HepG2 (cell line): ENCODE measurements around the gene FGA. TPM values are rescaled to one million over a fixed set of nuclear protein-coding genes. Genes with fewer than 3 reads are reported as not detected.

Experiments used
- ATAC-seq: fragments of 200-7000 bp; cut with Tn5 transposase; 3 replicates; pipeline ENCODE4 v1.9.1; 2020; ENCODE audit warnings: mild to moderate bottlenecking, moderate library complexity
- BruUV-seq: library from RNA; stranded (reverse); fragments of 400-500 nt; replicated peaks from 2 replicates; lab custom pipeline; 2021; lab: Mats Ljungman, UMichigan
- CTCF ChIA-PET: fragments of 300-600 bp; formaldehyde crosslinking; extraction: SDS; loops from one replicate; lab custom pipeline; 2021; ENCODE audit warnings: low total read pairs, inconsistent platforms, low intra/inter-chr PET ratio; lab: Yijun Ruan, JAX
- POLR2A ChIA-PET: fragments of 350-600 bp; sonication (Branson Sonifier 250); formaldehyde crosslinking; loops from one replicate; lab custom pipeline; 2020; ENCODE audit warnings: antibody characterized with exemption, inconsistent platforms; lab: Yijun Ruan, JAX
- DNase-seq: peaks from one replicate; pipeline ENCODE4 v3.0.0-alpha.2; 2015; ENCODE audit warnings: low spot score
- FAIRE-seq: peaks from 3 replicates; lab custom pipeline; 2011; peaks lifted over from hg19 to GRCh38; lab: Jason Lieb, UNC
- H2AFZ ChIP-seq: one replicate; pipeline ENCODE4 v1.6.1; 2011; ENCODE audit warnings: low read length, inconsistent platforms
- H3K27ac ChIP-seq: fragments of 300-600 bp; 3 replicates; pipeline ENCODE4 v1.8.0; 2011; ENCODE audit warnings: mixed run types, mild to moderate bottlenecking, mixed read lengths, low read length, inconsistent platforms; ENCODE audit not compliant: insufficient read depth; ENCODE audit errors: extremely low read length
- H3K27me3 ChIP-seq, 2 experiments: fragments of 200-600 bp in 1 of 2; 2 replicates in 1 of 2; 3 replicates in 1 of 2; pipeline versions ENCODE4 v1.6.0 to v1.8.0; 2011; ENCODE audit warnings: low read length in 2 of 2, mild to moderate bottlenecking in 2 of 2, moderate library complexity in 2 of 2, inconsistent platforms in 1 of 2; ENCODE audit not compliant: insufficient read depth in 2 of 2, control insufficient read depth in 1 of 2
- H3K36me3 ChIP-seq, 2 experiments: fragments of 200-600 bp in 1 of 2; replicated peaks in 1 of 2; 2 replicates in 1 of 2; 3 replicates in 1 of 2; pipeline versions ENCODE4 v1.5.1 to v1.8.0; 2011; ENCODE audit warnings: low read length in 2 of 2, inconsistent platforms in 1 of 2; ENCODE audit not compliant: insufficient read depth in 2 of 2, control insufficient read depth in 1 of 2
- H3K4me1 ChIP-seq: 2 replicates; pipeline ENCODE4 v1.5.1; 2012; ENCODE audit warnings: low read length, inconsistent platforms; ENCODE audit not compliant: insufficient read depth
- H3K4me2 ChIP-seq: 2 replicates; pipeline ENCODE4 v1.6.0; 2011; ENCODE audit warnings: low read depth, low read length, inconsistent platforms
- H3K4me3 ChIP-seq, 3 experiments: fragments of 200-600 bp in 1 of 3; sonication (generic), shearing (Covaris generic) in 1 of 3; replicated peaks in 1 of 3; 2 replicates each; pipeline ENCODE4 v1.5.1; 2011 to 2016; ENCODE audit warnings: low read length in 3 of 3, inconsistent platforms in 2 of 3, low read depth in 2 of 3, mild to moderate bottlenecking in 2 of 3, control low read depth in 1 of 3, mixed read lengths in 1 of 3; ENCODE audit not compliant: insufficient read depth in 1 of 3
- H3K79me2 ChIP-seq: one replicate; pipeline ENCODE4 v1.6.1; 2011; ENCODE audit warnings: low read length, inconsistent platforms; ENCODE audit not compliant: insufficient read depth
- H3K9ac ChIP-seq: 2 replicates; pipeline ENCODE4 v1.6.0; 2011; ENCODE audit warnings: mild to moderate bottlenecking, low read depth, low read length, inconsistent platforms; ENCODE audit not compliant: insufficient read depth
- H3K9me3 ChIP-seq: 2 replicates; pipeline ENCODE4 v1.5.1; 2012; ENCODE audit warnings: mild to moderate bottlenecking, low read length
- H4K20me1 ChIP-seq: 2 replicates; pipeline ENCODE4 v1.6.0; 2011; ENCODE audit warnings: inconsistent platforms, mild to moderate bottlenecking, low read length, moderate library complexity; ENCODE audit not compliant: insufficient read depth
- FOSL1 ChIP-seq: sonication (generic); formaldehyde crosslinking; IDR thresholded peaks from 2 replicates; pipeline ENCODE4 v1.9.0; 2021; ENCODE audit warnings: missing genetic modification reagents, borderline replicate concordance
- IRF2 ChIP-seq: IDR thresholded peaks from 2 replicates; pipeline ENCODE4 v1.6.1; 2018; ENCODE audit warnings: missing genetic modification reagents, missing compliant biosample characterization
- MATR3 ChIP-seq: sonication (generic); formaldehyde crosslinking; IDR thresholded peaks from 2 replicates; pipeline ENCODE4 v1.4.0; 2020; ENCODE audit warnings: missing genetic modification reagents
- POGZ ChIP-seq: sonication (generic); formaldehyde crosslinking; IDR thresholded peaks from 2 replicates; pipeline ENCODE4 v1.4.0; 2020; ENCODE audit warnings: mild to moderate bottlenecking, missing genetic modification reagents
- POLR2AphosphoS2 ChIP-seq: IDR thresholded peaks from 2 replicates; pipeline ENCODE4 v1.6.1; 2011; ENCODE audit warnings: low read depth, low read length, improper control_type of control experiment
- SRSF4 ChIP-seq: fragments of 200-400 bp; formaldehyde crosslinking; IDR thresholded peaks from one replicate; pipeline ENCODE4 v1.6.1; 2018; ENCODE audit warnings: mild to moderate bottlenecking, low read depth, low read length, moderate library complexity; ENCODE audit not compliant: poor library complexity, severe bottlenecking
- ZNF326 ChIP-seq: sonication (generic); formaldehyde crosslinking; IDR thresholded peaks from 2 replicates; pipeline ENCODE4 v1.4.0; 2020; ENCODE audit warnings: missing genetic modification reagents, borderline replicate concordance
- ZNF530 ChIP-seq: sonication (generic); formaldehyde crosslinking; IDR thresholded peaks from 2 replicates; pipeline ENCODE4 v1.5.0; 2020; ENCODE audit warnings: low read depth, mild to moderate bottlenecking, missing genetic modification reagents
- ZSCAN20 ChIP-seq: sonication (generic); formaldehyde crosslinking; IDR thresholded peaks from 2 replicates; pipeline ENCODE4 v1.4.0; 2020; ENCODE audit warnings: missing genetic modification reagents, mild to moderate bottlenecking, borderline replicate concordance
- WGBS: methylation state at CpG from one replicate; pipeline ENCODE4 v1.1.6; 2017; ENCODE audit warnings: low lambda C conversion rate; 5-methylcytosine and 5-hydroxymethylcytosine counted together
- in situ Hi-C: cut with HindIII; loops from 2 replicates; pipeline ENCODE4 v1.10.0; 2017; ENCODE audit warnings: low pct_unique_long_range_greater_than_20kb; ENCODE audit not compliant: extremely low pct_ligation_motif_present
- intact Hi-C: fragments of 100-400 bp; cut with micrococcal nuclease; formaldehyde crosslinking; loops from one replicate; pipeline ENCODE4 v1.10.0; 2022; ENCODE audit not compliant: unreplicated experiment
- polyA plus RNA-seq, 8 experiments: library from polyadenylated mRNA; depleted of rRNA in 3 of 8; stranded (reverse) in 7 of 8; unstranded in 1 of 8; fragments of >200 nt; fragmentation: Illumina TruSeq in 4 of 8; extraction: Trizol in 4 of 8; gene quantifications; 2 replicates each; pipeline versions ENCODE4 v1.2.1 to v1.2.3, GENCODE V29; 2011 to 2016; ENCODE audit warnings: low read depth in 4 of 8, missing spikeins in 1 of 8, mixed read lengths in 1 of 8; ENCODE audit not compliant: insufficient read depth in 1 of 8
- total RNA-seq, 5 experiments: library from RNA; depleted of rRNA; stranded (reverse); fragments of >200 nt; fragmentation: Illumina TruSeq; extraction: Trizol; gene quantifications; 2 replicates each; pipeline ENCODE4 v1.2.3, GENCODE V29; 2016; ENCODE audit warnings: low read depth in 1 of 5
- TF ChIP-seq, protein P1 (sequence below): sonication (generic); formaldehyde crosslinking; conservative IDR thresholded peaks from 2 replicates; pipeline ENCODE4 v1.4.0; 2020; ENCODE audit warnings: mild to moderate bottlenecking, missing genetic modification reagents, moderate library complexity
- TF ChIP-seq, protein P2 (sequence below): sonication (generic); formaldehyde crosslinking; IDR thresholded peaks from 2 replicates; pipeline ENCODE4 v1.5.0; 2020; ENCODE audit warnings: mild to moderate bottlenecking, missing genetic modification reagents

FGA gene
- total and polyA plus RNA-seq, 2 of the 13 experiments (the other 11 are each of a cell fraction or from before 2014, with no cell fraction given), result 640 to 1,523 TPM

DNA sequence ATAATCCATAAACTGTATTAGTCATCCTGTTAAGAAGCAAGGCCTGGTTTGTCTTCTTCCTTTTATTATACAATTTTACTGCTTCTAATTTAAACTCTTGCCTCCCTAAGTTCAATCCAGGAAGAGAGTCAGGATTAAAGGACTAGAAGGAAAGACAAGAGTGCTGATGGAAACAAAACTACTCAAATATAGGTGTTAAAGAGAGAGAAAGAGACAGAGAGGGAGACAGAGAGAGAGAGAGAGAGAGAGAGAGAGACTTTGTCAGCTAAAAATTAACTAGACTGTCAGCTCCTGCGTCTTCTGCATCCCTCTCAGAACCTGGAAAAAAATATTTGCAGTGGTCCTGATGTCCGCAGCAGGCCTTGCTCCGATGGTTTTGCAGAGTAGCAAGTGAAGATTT lies 35.4 kb upstream of the FGA start:
- DNase-seq (no peak), ATAC-seq (no peak), FAIRE-seq (no peak)
- CTCF ChIA-PET, result interaction anchor here (1.2 to 2.2 kb wide), 2 partner anchors 76 to 154 kb away, joined by 5 to 8 read pairs; partner anchors contain the start of gene PLRG1
- no peaks in the 10 kb centered on the region for H3K36me3 ChIP-seq
- POLR2A ChIA-PET, result interaction anchor here (3.2 kb wide), 1 partner anchor 66 kb away, joined by 16 read pairs; no protein-coding TSS in a partner anchor
- H3K4me3 ChIP-seq, result no peak overlapping the region
- H3K4me2 ChIP-seq, result no peak overlapping the region
- 19% methylated on average over 3 of the region's 3 CpGs for WGBS
- no peak overlapping the region for H2AFZ ChIP-seq
- no peaks in the 10 kb centered on the region for H3K79me2 ChIP-seq
- peaks cover 0 to 31% of the 10 kb centered on the region in 2 experiments; a peak in 4 of 5 replicates for H3K27me3 ChIP-seq
- H4K20me1 ChIP-seq, result no peaks in the 10 kb centered on the region
- peaks cover 18% of the 10 kb centered on the region for H3K4me1 ChIP-seq
- no peak overlapping the region for H3K27ac ChIP-seq
- TF ChIP-seq IRF2 (CRISPR knock-in tag) (no peak), MATR3 (no peak), POLR2AphosphoS2 (no peak), ZNF326 (CRISPR knock-in tag) (no peak), FOSL1 (CRISPR knock-in tag) (no peak), ZNF530 (no peak), POGZ (CRISPR knock-in tag) (no peak), ZSCAN20 (CRISPR knock-in tag) (no peak), SRSF4 (no peak)
- TF ChIP-seq, protein P1, sequence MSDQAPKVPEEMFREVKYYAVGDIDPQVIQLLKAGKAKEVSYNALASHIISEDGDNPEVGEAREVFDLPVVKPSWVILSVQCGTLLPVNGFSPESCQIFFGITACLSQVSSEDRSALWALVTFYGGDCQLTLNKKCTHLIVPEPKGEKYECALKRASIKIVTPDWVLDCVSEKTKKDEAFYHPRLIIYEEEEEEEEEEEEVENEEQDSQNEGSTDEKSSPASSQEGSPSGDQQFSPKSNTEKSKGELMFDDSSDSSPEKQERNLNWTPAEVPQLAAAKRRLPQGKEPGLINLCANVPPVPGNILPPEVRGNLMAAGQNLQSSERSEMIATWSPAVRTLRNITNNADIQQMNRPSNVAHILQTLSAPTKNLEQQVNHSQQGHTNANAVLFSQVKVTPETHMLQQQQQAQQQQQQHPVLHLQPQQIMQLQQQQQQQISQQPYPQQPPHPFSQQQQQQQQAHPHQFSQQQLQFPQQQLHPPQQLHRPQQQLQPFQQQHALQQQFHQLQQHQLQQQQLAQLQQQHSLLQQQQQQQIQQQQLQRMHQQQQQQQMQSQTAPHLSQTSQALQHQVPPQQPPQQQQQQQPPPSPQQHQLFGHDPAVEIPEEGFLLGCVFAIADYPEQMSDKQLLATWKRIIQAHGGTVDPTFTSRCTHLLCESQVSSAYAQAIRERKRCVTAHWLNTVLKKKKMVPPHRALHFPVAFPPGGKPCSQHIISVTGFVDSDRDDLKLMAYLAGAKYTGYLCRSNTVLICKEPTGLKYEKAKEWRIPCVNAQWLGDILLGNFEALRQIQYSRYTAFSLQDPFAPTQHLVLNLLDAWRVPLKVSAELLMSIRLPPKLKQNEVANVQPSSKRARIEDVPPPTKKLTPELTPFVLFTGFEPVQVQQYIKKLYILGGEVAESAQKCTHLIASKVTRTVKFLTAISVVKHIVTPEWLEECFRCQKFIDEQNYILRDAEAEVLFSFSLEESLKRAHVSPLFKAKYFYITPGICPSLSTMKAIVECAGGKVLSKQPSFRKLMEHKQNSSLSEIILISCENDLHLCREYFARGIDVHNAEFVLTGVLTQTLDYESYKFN, result no peak
- TF ChIP-seq, protein P2, sequence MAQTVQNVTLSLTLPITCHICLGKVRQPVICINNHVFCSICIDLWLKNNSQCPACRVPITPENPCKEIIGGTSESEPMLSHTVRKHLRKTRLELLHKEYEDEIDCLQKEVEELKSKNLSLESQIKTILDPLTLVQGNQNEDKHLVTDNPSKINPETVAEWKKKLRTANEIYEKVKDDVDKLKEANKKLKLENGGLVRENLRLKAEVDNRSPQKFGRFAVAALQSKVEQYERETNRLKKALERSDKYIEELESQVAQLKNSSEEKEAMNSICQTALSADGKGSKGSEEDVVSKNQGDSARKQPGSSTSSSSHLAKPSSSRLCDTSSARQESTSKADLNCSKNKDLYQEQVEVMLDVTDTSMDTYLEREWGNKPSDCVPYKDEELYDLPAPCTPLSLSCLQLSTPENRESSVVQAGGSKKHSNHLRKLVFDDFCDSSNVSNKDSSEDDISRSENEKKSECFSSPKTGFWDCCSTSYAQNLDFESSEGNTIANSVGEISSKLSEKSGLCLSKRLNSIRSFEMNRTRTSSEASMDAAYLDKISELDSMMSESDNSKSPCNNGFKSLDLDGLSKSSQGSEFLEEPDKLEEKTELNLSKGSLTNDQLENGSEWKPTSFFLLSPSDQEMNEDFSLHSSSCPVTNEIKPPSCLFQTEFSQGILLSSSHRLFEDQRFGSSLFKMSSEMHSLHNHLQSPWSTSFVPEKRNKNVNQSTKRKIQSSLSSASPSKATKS, result no peak
- intact Hi-C loops, result no loop called here
- H3K9ac ChIP-seq, result no peak overlapping the region
- BruUV-seq, result no TSS peak
- no peaks in the 10 kb centered on the region for H3K9me3 ChIP-seq
- in situ Hi-C loops, result loop anchor here (25.0 kb wide), 2 partner anchors 311 to 736 kb away; no protein-coding TSS in a partner anchor
